HepG2 (cell line): ENCODE data around the gene ZNF683. TPM values are rescaled to one million over a fixed set of nuclear protein-coding genes. Genes with fewer than 3 reads are reported as not detected.

ENCODE experiments used
- ATAC-seq: fragments of 200-7000 bp; cut with Tn5 transposase; 3 replicates; pipeline ENCODE4 v1.9.1; 2020; ENCODE audit warnings: mild to moderate bottlenecking, moderate library complexity
- BruUV-seq: library from RNA; stranded (reverse); fragments of 400-500 nt; replicated peaks from 2 replicates; lab custom pipeline; 2021; lab: Mats Ljungman, UMichigan
- CTCF ChIA-PET: fragments of 300-600 bp; formaldehyde crosslinking; extraction: SDS; loops from one replicate; lab custom pipeline; 2021; ENCODE audit warnings: low total read pairs, inconsistent platforms, low intra/inter-chr PET ratio; lab: Yijun Ruan, JAX
- POLR2A ChIA-PET: fragments of 350-600 bp; sonication (Branson Sonifier 250); formaldehyde crosslinking; loops from one replicate; lab custom pipeline; 2020; ENCODE audit warnings: antibody characterized with exemption, inconsistent platforms; lab: Yijun Ruan, JAX
- DNase-seq: peaks from one replicate; pipeline ENCODE4 v3.0.0-alpha.2; 2015; ENCODE audit warnings: low spot score
- FAIRE-seq: peaks from 3 replicates; lab custom pipeline; 2011; peaks lifted over from hg19 to GRCh38; lab: Jason Lieb, UNC
- H2AFZ ChIP-seq: one replicate; pipeline ENCODE4 v1.6.1; 2011; ENCODE audit warnings: low read length, inconsistent platforms
- H3K27ac ChIP-seq: fragments of 300-600 bp; 3 replicates; pipeline ENCODE4 v1.8.0; 2011; ENCODE audit warnings: mixed run types, mild to moderate bottlenecking, mixed read lengths, low read length, inconsistent platforms; ENCODE audit not compliant: insufficient read depth; ENCODE audit errors: extremely low read length
- H3K27me3 ChIP-seq, 2 experiments: fragments of 200-600 bp in 1 of 2; 2 replicates in 1 of 2; 3 replicates in 1 of 2; pipeline versions ENCODE4 v1.6.0 to v1.8.0; 2011; ENCODE audit warnings: low read length in 2 of 2, mild to moderate bottlenecking in 2 of 2, moderate library complexity in 2 of 2, inconsistent platforms in 1 of 2; ENCODE audit not compliant: insufficient read depth in 2 of 2, control insufficient read depth in 1 of 2
- H3K36me3 ChIP-seq, 2 experiments: fragments of 200-600 bp in 1 of 2; replicated peaks in 1 of 2; 2 replicates in 1 of 2; 3 replicates in 1 of 2; pipeline versions ENCODE4 v1.5.1 to v1.8.0; 2011; ENCODE audit warnings: low read length in 2 of 2, inconsistent platforms in 1 of 2; ENCODE audit not compliant: insufficient read depth in 2 of 2, control insufficient read depth in 1 of 2
- H3K4me1 ChIP-seq: 2 replicates; pipeline ENCODE4 v1.5.1; 2012; ENCODE audit warnings: low read length, inconsistent platforms; ENCODE audit not compliant: insufficient read depth
- H3K4me2 ChIP-seq: 2 replicates; pipeline ENCODE4 v1.6.0; 2011; ENCODE audit warnings: low read depth, low read length, inconsistent platforms
- H3K4me3 ChIP-seq, 3 experiments: fragments of 200-600 bp in 1 of 3; sonication (generic), shearing (Covaris generic) in 1 of 3; replicated peaks in 1 of 3; 2 replicates each; pipeline ENCODE4 v1.5.1; 2011 to 2016; ENCODE audit warnings: low read length in 3 of 3, inconsistent platforms in 2 of 3, low read depth in 2 of 3, mild to moderate bottlenecking in 2 of 3, control low read depth in 1 of 3, mixed read lengths in 1 of 3; ENCODE audit not compliant: insufficient read depth in 1 of 3
- H3K79me2 ChIP-seq: one replicate; pipeline ENCODE4 v1.6.1; 2011; ENCODE audit warnings: low read length, inconsistent platforms; ENCODE audit not compliant: insufficient read depth
- H3K9ac ChIP-seq: 2 replicates; pipeline ENCODE4 v1.6.0; 2011; ENCODE audit warnings: mild to moderate bottlenecking, low read depth, low read length, inconsistent platforms; ENCODE audit not compliant: insufficient read depth
- H3K9me3 ChIP-seq: 2 replicates; pipeline ENCODE4 v1.5.1; 2012; ENCODE audit warnings: mild to moderate bottlenecking, low read length
- H4K20me1 ChIP-seq: 2 replicates; pipeline ENCODE4 v1.6.0; 2011; ENCODE audit warnings: inconsistent platforms, mild to moderate bottlenecking, low read length, moderate library complexity; ENCODE audit not compliant: insufficient read depth
- BRD4 ChIP-seq: sonication (generic); formaldehyde crosslinking; IDR thresholded peaks from 2 replicates; pipeline ENCODE4 v1.4.0; 2020; ENCODE audit warnings: missing genetic modification reagents
- CCDC6 ChIP-seq: sonication (generic); formaldehyde crosslinking; IDR thresholded peaks from 2 replicates; pipeline ENCODE4 v1.8.1; 2022; ENCODE audit warnings: mild to moderate bottlenecking, missing genetic modification reagents, moderate library complexity
- DPF2 ChIP-seq: sonication (generic); formaldehyde crosslinking; IDR thresholded peaks from 2 replicates; pipeline ENCODE4 v1.4.0; 2020; ENCODE audit warnings: mild to moderate bottlenecking, low read depth, missing genetic modification reagents, borderline replicate concordance
- HDAC1 ChIP-seq: sonication (generic); formaldehyde crosslinking; IDR thresholded peaks from 2 replicates; pipeline ENCODE4 v1.5.1; 2020; ENCODE audit warnings: mild to moderate bottlenecking, missing genetic modification reagents
- HNF1B ChIP-seq: sonication (generic); formaldehyde crosslinking; IDR thresholded peaks from 2 replicates; pipeline ENCODE4 v1.5.1; 2020; ENCODE audit warnings: mild to moderate bottlenecking, moderate library complexity, missing genetic modification reagents
- IKZF1 ChIP-seq: fragments of 450-650 bp; IDR thresholded peaks from 2 replicates; pipeline ENCODE4 v1.7.1; 2016
- JUNB ChIP-seq: sonication (generic); formaldehyde crosslinking; IDR thresholded peaks from 2 replicates; pipeline ENCODE4 v1.8.0; 2022; ENCODE audit warnings: missing genetic modification reagents, mild to moderate bottlenecking, borderline replicate concordance
- MATR3 ChIP-seq: sonication (generic); formaldehyde crosslinking; IDR thresholded peaks from 2 replicates; pipeline ENCODE4 v1.4.0; 2020; ENCODE audit warnings: missing genetic modification reagents
- MTF2 ChIP-seq: sonication (generic); formaldehyde crosslinking; IDR thresholded peaks from 2 replicates; pipeline ENCODE4 v1.5.0; 2020; ENCODE audit warnings: missing genetic modification reagents, borderline replicate concordance
- RELA ChIP-seq: sonication (generic); formaldehyde crosslinking; IDR thresholded peaks from 2 replicates; pipeline ENCODE4 v1.4.0; 2020; ENCODE audit warnings: missing genetic modification reagents
- TARDBP ChIP-seq: sonication (generic); formaldehyde crosslinking; IDR thresholded peaks from 2 replicates; pipeline ENCODE4 v1.8.0; 2022; ENCODE audit warnings: mild to moderate bottlenecking, missing genetic modification reagents
- TCF7 ChIP-seq: sonication (generic); IDR thresholded peaks from 2 replicates; pipeline ENCODE4 v1.6.1; 2016; ENCODE audit warnings: antibody characterized with exemption, low read depth
- TEF ChIP-seq: sonication (generic); formaldehyde crosslinking; IDR thresholded peaks from 2 replicates; pipeline ENCODE4 v1.5.0; 2020; ENCODE audit warnings: missing genetic modification reagents
- ZBTB21 ChIP-seq: sonication (generic); formaldehyde crosslinking; IDR thresholded peaks from 2 replicates; pipeline ENCODE4 v1.4.0; 2020; ENCODE audit warnings: missing genetic modification reagents
- ZFP36 ChIP-seq: fragments of 150-350 bp; IDR thresholded peaks from 2 replicates; pipeline ENCODE4 v1.6.1; 2018; ENCODE audit warnings: borderline replicate concordance, low read length, low read depth; ENCODE audit not compliant: partially characterized antibody
- ZFY ChIP-seq: sonication (generic); formaldehyde crosslinking; IDR thresholded peaks from 2 replicates; pipeline ENCODE4 v1.4.0; 2020; ENCODE audit warnings: missing genetic modification reagents
- ZNF496 ChIP-seq: sonication (generic); formaldehyde crosslinking; IDR thresholded peaks from 2 replicates; pipeline ENCODE4 v1.8.1; 2023; ENCODE audit warnings: mild to moderate bottlenecking, moderate library complexity, missing genetic modification reagents; ENCODE audit not compliant: insufficient replicate concordance
- ZNF672 ChIP-seq: sonication (generic); formaldehyde crosslinking; IDR thresholded peaks from 2 replicates; pipeline ENCODE4 v1.8.1; 2022; ENCODE audit warnings: missing genetic modification reagents
- ZNF674 ChIP-seq: sonication (generic); formaldehyde crosslinking; IDR thresholded peaks from 2 replicates; pipeline ENCODE4 v1.5.0; 2020; ENCODE audit warnings: low read depth, mild to moderate bottlenecking, missing genetic modification reagents
- WGBS: methylation state at CpG from one replicate; pipeline ENCODE4 v1.1.6; 2017; ENCODE audit warnings: low lambda C conversion rate; 5-methylcytosine and 5-hydroxymethylcytosine counted together
- in situ Hi-C: cut with HindIII; loops from 2 replicates; pipeline ENCODE4 v1.10.0; 2017; ENCODE audit warnings: low pct_unique_long_range_greater_than_20kb; ENCODE audit not compliant: extremely low pct_ligation_motif_present
- intact Hi-C: fragments of 100-400 bp; cut with micrococcal nuclease; formaldehyde crosslinking; loops from one replicate; pipeline ENCODE4 v1.10.0; 2022; ENCODE audit not compliant: unreplicated experiment
- polyA plus RNA-seq, 8 experiments: library from polyadenylated mRNA; depleted of rRNA in 3 of 8; stranded (reverse) in 7 of 8; unstranded in 1 of 8; fragments of >200 nt; fragmentation: Illumina TruSeq in 4 of 8; extraction: Trizol in 4 of 8; gene quantifications; 2 replicates each; pipeline versions ENCODE4 v1.2.1 to v1.2.3, GENCODE V29; 2011 to 2016; ENCODE audit warnings: low read depth in 4 of 8, missing spikeins in 1 of 8, mixed read lengths in 1 of 8; ENCODE audit not compliant: insufficient read depth in 1 of 8
- total RNA-seq, 5 experiments: library from RNA; depleted of rRNA; stranded (reverse); fragments of >200 nt; fragmentation: Illumina TruSeq; extraction: Trizol; gene quantifications; 2 replicates each; pipeline ENCODE4 v1.2.3, GENCODE V29; 2016; ENCODE audit warnings: low read depth in 1 of 5
- TF ChIP-seq, protein P1 (sequence below): sonication (generic); formaldehyde crosslinking; IDR thresholded peaks from 2 replicates; pipeline ENCODE4 v1.4.0; 2020; ENCODE audit warnings: missing genetic modification reagents
- TF ChIP-seq, protein P2 (sequence below): IDR thresholded peaks from 2 replicates; pipeline ENCODE4 v1.6.1; 2016; ENCODE audit warnings: missing compliant biosample characterization, missing genetic modification reagents, borderline replicate concordance

The ZNF683 gene
- total and polyA plus RNA-seq, 2 of the 13 experiments (the other 11 are each of a cell fraction or from before 2014, with no cell fraction given), result not detected

GRCh38 chr1:26419494-26419893 lies 46.9 kb upstream of the ZNF683 start (continued):
- TF ChIP-seq TEF, result no peak
- TF ChIP-seq, protein P1, sequence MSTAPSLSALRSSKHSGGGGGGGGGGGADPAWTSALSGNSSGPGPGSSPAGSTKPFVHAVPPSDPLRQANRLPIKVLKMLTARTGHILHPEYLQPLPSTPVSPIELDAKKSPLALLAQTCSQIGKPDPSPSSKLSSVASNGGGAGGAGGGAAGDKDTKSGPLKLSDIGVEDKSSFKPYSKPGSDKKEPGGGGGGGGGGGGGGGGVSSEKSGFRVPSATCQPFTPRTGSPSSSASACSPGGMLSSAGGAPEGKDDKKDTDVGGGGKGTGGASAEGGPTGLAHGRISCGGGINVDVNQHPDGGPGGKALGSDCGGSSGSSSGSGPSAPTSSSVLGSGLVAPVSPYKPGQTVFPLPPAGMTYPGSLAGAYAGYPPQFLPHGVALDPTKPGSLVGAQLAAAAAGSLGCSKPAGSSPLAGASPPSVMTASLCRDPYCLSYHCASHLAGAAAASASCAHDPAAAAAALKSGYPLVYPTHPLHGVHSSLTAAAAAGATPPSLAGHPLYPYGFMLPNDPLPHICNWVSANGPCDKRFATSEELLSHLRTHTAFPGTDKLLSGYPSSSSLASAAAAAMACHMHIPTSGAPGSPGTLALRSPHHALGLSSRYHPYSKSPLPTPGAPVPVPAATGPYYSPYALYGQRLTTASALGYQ (CRISPR knock-in tag), result no peak
- no peak for TF ChIP-seq ZNF496 (CRISPR knock-in tag)
- TF ChIP-seq JUNB (CRISPR knock-in tag), result no peak
- TF ChIP-seq ZBTB21, result no peak
- no peak for TF ChIP-seq ZNF672 (CRISPR knock-in tag)
- no peak for TF ChIP-seq DPF2 (CRISPR knock-in tag)

DNA sequence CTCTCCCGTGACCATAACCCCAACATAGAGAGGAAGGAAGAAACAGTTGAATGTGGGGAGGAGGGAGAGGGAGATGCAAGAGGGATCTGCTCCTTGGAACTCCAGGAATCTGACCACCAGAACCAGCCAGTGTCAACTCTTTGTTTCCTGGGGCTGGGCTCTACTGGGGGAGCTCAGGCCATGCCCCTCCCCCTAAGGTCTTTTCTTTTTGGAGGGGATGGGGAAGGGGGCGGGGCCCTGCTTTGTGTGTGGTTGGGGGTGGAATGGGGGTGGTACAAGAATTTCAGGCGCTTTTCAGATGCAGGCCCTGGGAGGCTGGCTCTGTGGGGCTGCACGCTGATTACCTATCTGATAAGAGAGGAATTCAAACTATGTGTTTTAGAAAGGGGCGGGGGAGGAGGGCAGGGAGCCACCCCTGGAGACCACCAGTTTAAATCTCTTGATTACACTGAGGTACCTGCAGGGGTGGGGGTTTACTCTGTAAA lies 46.4 kb upstream of the ZNF683 start:
- Histone ChIP-seq H3K36me3 (no peaks in the 10 kb centered on the region), H3K27me3 (0 out of 5 replicates have a peak, but pooled peaks cover 0 to 7% of the 10 kb centered on the region in 2 experiments), H3K4me1 (no peaks in the 10 kb centered on the region), H3K9me3 (no peaks in the 10 kb centered on the region), H3K4me2 (no peak overlapping the region), H3K4me3 (no peak overlapping the region), H3K27ac (no peak overlapping the region), H3K79me2 (no peaks in the 10 kb centered on the region), H2AFZ (no peak overlapping the region), H3K9ac (no peak overlapping the region), H4K20me1 (no peaks in the 10 kb centered on the region)
- in situ Hi-C loops (no loop called here), intact Hi-C loops (no loop called here)
- ATAC-seq (no peak), FAIRE-seq (no peak), DNase-seq (no peak)
- POLR2A ChIA-PET, result no interaction called here
- BruUV-seq, result no TSS peak
- 4% methylated on average over 5 of the region's 5 CpGs for WGBS
- CTCF ChIA-PET, result interaction anchor here (3.2 kb wide), 1 partner anchor 133 kb away, joined by 22 read pairs; no protein-coding TSS in a partner anchor
- TF ChIP-seq MTF2 (no peak), ZNF674 (no peak), ZFP36 (no peak), IKZF1 (no peak), CCDC6 (no peak), RELA (no peak), BRD4 (no peak), HNF1B (CRISPR knock-in tag) (no peak), TARDBP (CRISPR knock-in tag) (no peak), TCF7 (no peak), ZFY (CRISPR knock-in tag) (no peak), HDAC1 (CRISPR knock-in tag) (no peak), MATR3 (CRISPR knock-in tag) (no peak)
- TF ChIP-seq, protein P2, sequence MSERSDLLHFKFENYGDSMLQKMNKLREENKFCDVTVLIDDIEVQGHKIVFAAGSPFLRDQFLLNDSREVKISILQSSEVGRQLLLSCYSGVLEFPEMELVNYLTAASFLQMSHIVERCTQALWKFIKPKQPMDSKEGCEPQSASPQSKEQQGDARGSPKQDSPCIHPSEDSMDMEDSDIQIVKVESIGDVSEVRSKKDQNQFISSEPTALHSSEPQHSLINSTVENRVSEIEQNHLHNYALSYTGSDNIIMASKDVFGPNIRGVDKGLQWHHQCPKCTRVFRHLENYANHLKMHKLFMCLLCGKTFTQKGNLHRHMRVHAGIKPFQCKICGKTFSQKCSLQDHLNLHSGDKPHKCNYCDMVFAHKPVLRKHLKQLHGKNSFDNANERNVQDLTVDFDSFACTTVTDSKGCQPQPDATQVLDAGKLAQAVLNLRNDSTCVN (CRISPR knock-in tag), result no peak
